ENCODE results near the gene VWDE. TPM values are rescaled to one million over a fixed set of nuclear protein-coding genes. Genes with fewer than 3 reads are reported as not detected.
A peak's percentile ranks its signal among the peaks of the same experiment; 100 is the strongest.

Gene VWDE
- total RNA-seq, 1 experiment from 2014 or later: 3.1 TPM

DNA sequence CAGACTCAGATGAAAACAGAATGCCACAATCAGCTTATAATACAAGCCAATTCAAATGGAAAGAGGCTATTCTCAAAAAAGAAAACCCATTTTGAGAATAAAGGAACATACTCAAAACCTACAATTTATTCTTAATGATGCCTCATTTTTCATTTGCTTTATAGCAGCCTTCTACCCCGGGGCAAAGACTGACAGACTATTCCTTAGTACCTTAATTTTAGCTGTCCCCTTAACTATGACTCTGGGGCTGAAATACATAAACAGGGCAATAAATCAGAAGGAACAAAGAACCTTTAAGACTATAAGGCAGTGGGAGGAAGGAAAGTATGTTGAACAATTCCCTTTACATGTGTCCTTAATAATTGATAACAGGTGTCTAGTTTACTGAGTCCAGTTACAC lies 115.8 kb downstream of the VWDE start:
- TF ChIP-seq, protein P1, sequence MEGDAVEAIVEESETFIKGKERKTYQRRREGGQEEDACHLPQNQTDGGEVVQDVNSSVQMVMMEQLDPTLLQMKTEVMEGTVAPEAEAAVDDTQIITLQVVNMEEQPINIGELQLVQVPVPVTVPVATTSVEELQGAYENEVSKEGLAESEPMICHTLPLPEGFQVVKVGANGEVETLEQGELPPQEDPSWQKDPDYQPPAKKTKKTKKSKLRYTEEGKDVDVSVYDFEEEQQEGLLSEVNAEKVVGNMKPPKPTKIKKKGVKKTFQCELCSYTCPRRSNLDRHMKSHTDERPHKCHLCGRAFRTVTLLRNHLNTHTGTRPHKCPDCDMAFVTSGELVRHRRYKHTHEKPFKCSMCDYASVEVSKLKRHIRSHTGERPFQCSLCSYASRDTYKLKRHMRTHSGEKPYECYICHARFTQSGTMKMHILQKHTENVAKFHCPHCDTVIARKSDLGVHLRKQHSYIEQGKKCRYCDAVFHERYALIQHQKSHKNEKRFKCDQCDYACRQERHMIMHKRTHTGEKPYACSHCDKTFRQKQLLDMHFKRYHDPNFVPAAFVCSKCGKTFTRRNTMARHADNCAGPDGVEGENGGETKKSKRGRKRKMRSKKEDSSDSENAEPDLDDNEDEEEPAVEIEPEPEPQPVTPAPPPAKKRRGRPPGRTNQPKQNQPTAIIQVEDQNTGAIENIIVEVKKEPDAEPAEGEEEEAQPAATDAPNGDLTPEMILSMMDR (IDR thresholded peaks at IDR 0.05; ENCODE audit: unreplicated experiment): no peak
- DNase-seq (ENCODE audit: unreplicated experiment): no peak
- CTCF ChIA-PET: interaction anchor here (0.6 to 1.3 kb wide), 2 partner anchors 11 to 482 kb away, joined by 3 read pairs; no protein-coding TSS in a partner anchor
- Mint-ChIP-seq H3K27me3 (ENCODE audit: insufficient read depth, unreplicated experiment) (no peaks in the 10 kb centered on the region), H3K27ac (ENCODE audit: low read depth, unreplicated experiment) (no peak overlapping the region), H3K4me1 (ENCODE audit: insufficient read depth, unreplicated experiment) (no peaks in the 10 kb centered on the region), H3K9me3 (ENCODE audit: unreplicated experiment) (no peaks in the 10 kb centered on the region), H3K4me3 (ENCODE audit: unreplicated experiment) (no peak overlapping the region), H3K36me3 (ENCODE audit: insufficient read depth, unreplicated experiment) (no peaks in the 10 kb centered on the region)
- BruUV-seq (replicated peaks): no TSS peak
- intact Hi-C loops (cut with micrococcal nuclease): no loop called here
- POLR2A ChIA-PET: no interaction called here

DNA sequence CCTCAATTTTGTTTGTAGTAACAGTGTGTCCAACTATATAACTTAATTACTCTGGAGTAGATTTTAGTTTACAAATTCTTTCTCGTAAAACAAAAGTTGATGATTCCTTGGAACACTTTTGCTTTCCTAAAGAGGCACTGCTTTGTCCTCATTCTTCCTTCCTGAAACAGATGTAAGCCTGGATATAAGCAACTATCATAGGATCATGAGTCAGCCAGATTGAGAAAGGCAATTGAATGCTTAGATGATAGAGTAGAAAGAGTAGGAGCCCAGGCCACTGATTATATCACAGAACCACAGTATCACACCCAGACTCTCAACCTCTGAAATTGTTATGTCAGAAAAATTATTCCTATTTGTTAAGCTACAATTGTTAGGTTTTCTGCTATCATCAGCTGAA lies 122.6 kb downstream of the VWDE start:
- Mint-ChIP-seq H3K4me3 (ENCODE audit: unreplicated experiment) (no peak overlapping the region), H3K9me3 (ENCODE audit: unreplicated experiment) (no peaks in the 10 kb centered on the region), H3K27ac (ENCODE audit: low read depth, unreplicated experiment) (no peak overlapping the region), H3K27me3 (ENCODE audit: insufficient read depth, unreplicated experiment) (no peaks in the 10 kb centered on the region), H3K36me3 (ENCODE audit: insufficient read depth, unreplicated experiment) (no peaks in the 10 kb centered on the region), H3K4me1 (ENCODE audit: insufficient read depth, unreplicated experiment) (no peaks in the 10 kb centered on the region)
- intact Hi-C loops (cut with micrococcal nuclease): no loop called here
- TF ChIP-seq, protein P1 (IDR thresholded peaks at IDR 0.05; ENCODE audit: unreplicated experiment): no peak
- no TSS peak for BruUV-seq (replicated peaks)
- peak; percentile 22 for DNase-seq (ENCODE audit: unreplicated experiment)
- ChIA-PET CTCF (no interaction called here), POLR2A (no interaction called here)

Other genes with a start within 250 kb of the VWDE start
- gene TMEM106B, start 192.6 kb downstream of the VWDE start, total RNA-seq (2022): 33.7 and 41.7 TPM in 2 replicates
- gene SCIN, start 166.9 kb upstream of the VWDE start, total RNA-seq (2022): not detected in 2 replicates

All from MCF 10A (cell line).